H9 (cell line): ENCODE results near the gene ST7L. TPM values are rescaled to one million over a fixed set of nuclear protein-coding genes. Genes with fewer than 3 reads are reported as not detected.

Source experiments
- DNase-seq: peaks from one replicate; pipeline ENCODE4 v3.0.0-alpha.2; 2017
- H2AFZ ChIP-seq: one replicate; pipeline ENCODE4 v1.6.1; 2013; ENCODE audit warnings: mild to moderate bottlenecking, low read length, control low read depth, moderate library complexity
- H2AK5ac ChIP-seq: 2 replicates; pipeline ENCODE4 v1.6.1; 2013; ENCODE audit warnings: low read length, control low read depth, mixed read lengths; ENCODE audit not compliant: insufficient read length
- H2BK120ac ChIP-seq: one replicate; pipeline ENCODE4 v1.6.1; 2013; ENCODE audit warnings: low read depth, mild to moderate bottlenecking, low read length, control low read depth, inconsistent platforms; ENCODE audit not compliant: poor library complexity, severe bottlenecking
- H2BK12ac ChIP-seq: 2 replicates; pipeline ENCODE4 v1.6.1; 2013; ENCODE audit warnings: low read length, control low read depth, mixed read lengths, low read depth; ENCODE audit not compliant: insufficient read length
- H2BK15ac ChIP-seq: 2 replicates; pipeline ENCODE4 v1.6.1; 2013; ENCODE audit warnings: low read depth, low read length, control low read depth
- H2BK20ac ChIP-seq: one replicate; pipeline ENCODE4 v1.6.1; 2013; ENCODE audit warnings: low read depth, mild to moderate bottlenecking, low read length, control low read depth, inconsistent platforms; ENCODE audit not compliant: poor library complexity, severe bottlenecking
- H2BK5ac ChIP-seq: 2 replicates; pipeline ENCODE4 v1.6.1; 2013; ENCODE audit warnings: low read length, control low read depth, mixed read lengths; ENCODE audit not compliant: insufficient read length
- H3K14ac ChIP-seq: 2 replicates; pipeline ENCODE4 v1.6.1; 2013; ENCODE audit warnings: low read length, control low read depth; ENCODE audit not compliant: insufficient read depth
- H3K18ac ChIP-seq: 2 replicates; pipeline ENCODE4 v1.6.1; 2013; ENCODE audit warnings: low read depth, mild to moderate bottlenecking, mixed read lengths, low read length, control low read depth; ENCODE audit not compliant: insufficient read length
- H3K23ac ChIP-seq: 2 replicates; pipeline ENCODE4 v1.6.1; 2013; ENCODE audit warnings: low read length, control low read depth, mixed read lengths, low read depth; ENCODE audit not compliant: insufficient read length
- H3K23me2 ChIP-seq: 2 replicates; pipeline ENCODE4 v1.6.1; 2013; ENCODE audit warnings: low read depth, mild to moderate bottlenecking, mixed read lengths, low read length, control low read depth; ENCODE audit not compliant: insufficient read length, poor library complexity, severe bottlenecking
- H3K27ac ChIP-seq: 2 replicates; pipeline ENCODE4 v1.5.1; 2013; ENCODE audit warnings: low read length, control low read depth, mixed read lengths, low read depth; ENCODE audit not compliant: insufficient read length
- H3K27me3 ChIP-seq: 2 replicates; pipeline ENCODE4 v1.6.1; 2013; ENCODE audit warnings: low read length, control low read depth, inconsistent platforms; ENCODE audit not compliant: insufficient read depth
- H3K4ac ChIP-seq: 2 replicates; pipeline ENCODE4 v1.6.1; 2013; ENCODE audit warnings: low read depth, mild to moderate bottlenecking, control low read depth, inconsistent platforms, low read length, moderate library complexity
- H3K4me1 ChIP-seq: 2 replicates; pipeline ENCODE4 v1.6.1; 2013; ENCODE audit warnings: low read length, control low read depth, inconsistent platforms; ENCODE audit not compliant: insufficient read depth
- H3K4me2 ChIP-seq: 2 replicates; pipeline ENCODE4 v1.6.1; 2013; ENCODE audit warnings: low read length, control low read depth, mixed read lengths; ENCODE audit not compliant: insufficient read length, insufficient read depth
- H3K56ac ChIP-seq: 2 replicates; pipeline ENCODE4 v1.6.1; 2013; ENCODE audit warnings: low read depth, mild to moderate bottlenecking, mixed read lengths, low read length, control low read depth; ENCODE audit not compliant: insufficient read length
- H3K79me1 ChIP-seq: 2 replicates; pipeline ENCODE4 v1.6.1; 2013; ENCODE audit warnings: low read depth, mild to moderate bottlenecking, moderate library complexity, low read length, control low read depth, inconsistent platforms; ENCODE audit not compliant: insufficient read depth, poor library complexity, severe bottlenecking
- H3K79me2 ChIP-seq: 2 replicates; pipeline ENCODE4 v1.6.1; 2013; ENCODE audit warnings: low read length, control low read depth, inconsistent platforms; ENCODE audit not compliant: insufficient read depth
- H3K9ac ChIP-seq: 2 replicates; pipeline ENCODE4 v1.6.1; 2013; ENCODE audit warnings: low read length, control low read depth, mixed read lengths; ENCODE audit not compliant: insufficient read length; ENCODE audit errors: extremely low read depth
- H3K9me3 ChIP-seq: one replicate; pipeline ENCODE4 v1.6.1; 2013; ENCODE audit warnings: low read depth, low read length, inconsistent platforms; ENCODE audit not compliant: control insufficient read depth
- H3T11ph ChIP-seq: one replicate; pipeline ENCODE4 v1.6.1; 2013; ENCODE audit warnings: mild to moderate bottlenecking, low read length, control low read depth, inconsistent platforms
- H4K20me1 ChIP-seq: one replicate; pipeline ENCODE4 v1.6.1; 2013; ENCODE audit not compliant: control insufficient read depth, insufficient read length, insufficient read depth
- H4K5ac ChIP-seq: 2 replicates; pipeline ENCODE4 v1.6.1; 2013; ENCODE audit warnings: low read depth, mild to moderate bottlenecking, mixed read lengths, low read length, control low read depth; ENCODE audit not compliant: insufficient read length
- H4K8ac ChIP-seq: replicated peaks from 2 replicates; pipeline ENCODE4 v1.6.1; 2013; ENCODE audit warnings: low read length, control low read depth, mixed read lengths, low read depth; ENCODE audit not compliant: insufficient read length
- H4K91ac ChIP-seq: 2 replicates; pipeline ENCODE4 v1.6.1; 2013; ENCODE audit warnings: low read depth, mild to moderate bottlenecking, moderate library complexity, mixed read lengths, low read length, control low read depth; ENCODE audit not compliant: insufficient read length
- H3K27ac Mint-ChIP-seq, 3 experiments: 2 replicates in 2 of 3; 3 replicates in 1 of 3; pipeline ENCODE4 v1.8.0; 2020 to 2021; ENCODE audit warnings: mixed read lengths in 3 of 3, mild to moderate bottlenecking in 1 of 3, moderate library complexity in 1 of 3
- H3K27me3 Mint-ChIP-seq: 2 replicates; pipeline ENCODE4 v1.8.0; 2021; ENCODE audit warnings: low read depth, mild to moderate bottlenecking, moderate library complexity, mixed read lengths
- H3K36me3 Mint-ChIP-seq, 3 experiments: 2 replicates in 2 of 3; 3 replicates in 1 of 3; pipeline ENCODE4 v1.8.0; 2020 to 2021; ENCODE audit warnings: low read depth in 3 of 3, mixed read lengths in 3 of 3; ENCODE audit not compliant: insufficient read depth in 1 of 3
- H3K4me1 Mint-ChIP-seq, 2 experiments: 2 replicates each; pipeline ENCODE4 v1.8.0; 2020; ENCODE audit warnings: mixed read lengths in 2 of 2
- H3K4me3 Mint-ChIP-seq, 2 experiments: 2 replicates in 1 of 2; 3 replicates in 1 of 2; pipeline ENCODE4 v1.8.0; 2020 to 2021; ENCODE audit warnings: mild to moderate bottlenecking in 2 of 2, mixed read lengths in 2 of 2, moderate library complexity in 1 of 2
- H3K9me3 Mint-ChIP-seq, 2 experiments: 2 replicates in 1 of 2; 3 replicates in 1 of 2; pipeline ENCODE4 v1.8.0; 2020; ENCODE audit warnings: mild to moderate bottlenecking in 2 of 2, mixed read lengths in 2 of 2, moderate library complexity in 1 of 2
- CTCF ChIP-seq: fragments of 200-600 bp; sonication (generic); conservative IDR thresholded peaks from 3 replicates; pipeline ENCODE4 v1.8.0; 2021; ENCODE audit warnings: antibody characterized with exemption, mild to moderate bottlenecking
- WGBS: extraction: QIAGEN DNeasy Blood & Tissue Kit; methylation state at CpG from one replicate; pipeline ENCODE4 v1.1.7; 2013; ENCODE audit warnings: missing lambda C conversion rate, low lambda C conversion rate, mixed read lengths; ENCODE audit not compliant: insufficient read length; ENCODE audit errors: extremely low coverage; 5-methylcytosine and 5-hydroxymethylcytosine counted together
- total RNA-seq: library from RNA; stranded (reverse); gene quantifications from 2 replicates; pipeline ENCODE4 v1.2.1, GENCODE V29; 2021

The ST7L gene
- total RNA-seq, 1 experiment from 2014 or later = 16.0 TPM

GRCh38 chr1:112546076-112546475 lies 72.9 kb downstream of the ST7L start:
- Mint-ChIP-seq H3K4me3 (no peak overlapping the region), H3K27me3 (no peaks in the 10 kb centered on the region), H3K9me3 (no peaks in the 10 kb centered on the region), H3K4me1 (no peaks in the 10 kb centered on the region), H3K36me3 (peaks cover 0 to 5% (median under 1%) of the 10 kb centered on the region in 3 experiments; a peak in 1 of 7 replicates), H3K27ac (0 out of 7 replicates have a peak overlapping the region, but pooled peaks of 1 of the 3 experiments have one; percentile 5)
- Histone ChIP-seq H2AFZ (no peak overlapping the region), H4K8ac (no peak overlapping the region), H2BK20ac (no peak overlapping the region), H2AK5ac (no peak overlapping the region), H4K5ac (no peak overlapping the region), H3K14ac (no peak overlapping the region), H2BK12ac (no peak overlapping the region), H3K79me1 (no peaks in the 10 kb centered on the region), H3K23ac (no peak overlapping the region), H3K18ac (no peak overlapping the region), H3K27ac (no peak overlapping the region), H3K4me2 (no peak overlapping the region), H3K79me2 (no peaks in the 10 kb centered on the region), H3K4me1 (no peaks in the 10 kb centered on the region), H3K9ac (no peak overlapping the region), H2BK5ac (no peak overlapping the region), H3K27me3 (no peaks in the 10 kb centered on the region), H4K91ac (no peak overlapping the region), H3K4ac (no peak overlapping the region), H2BK120ac (no peak overlapping the region), H3T11ph (no peak overlapping the region), H4K20me1 (no peaks in the 10 kb centered on the region), H3K56ac (no peak overlapping the region), H2BK15ac (no peak overlapping the region), H3K23me2 (no peaks in the 10 kb centered on the region), H3K9me3 (no peaks in the 10 kb centered on the region)
- no peak for TF ChIP-seq CTCF
- no CpG with 5 or more reads among the region's 2 CpGs for WGBS
- no peak for DNase-seq
